Mesendoderm (in vitro differentiated cells): ENCODE measurements around the gene RCN2. TPM values are rescaled to one million over a fixed set of nuclear protein-coding genes. Genes with fewer than 3 reads are reported as not detected.
"Not testable (repeated sequence)": the region's sequence is repeated elsewhere in the genome, so short reads cannot be mapped to it uniquely, and the experiment has no call there.

Source experiments
- DNase-seq: peaks from one replicate; pipeline ENCODE4 v3.0.0; 2013
- H2AK5ac ChIP-seq: 2 replicates; pipeline ENCODE4 v1.6.1; 2013; ENCODE audit warnings: low read length, inconsistent platforms
- H2BK120ac ChIP-seq: 2 replicates; pipeline ENCODE4 v1.6.1; 2013; ENCODE audit warnings: low read depth, mild to moderate bottlenecking, low read length, moderate library complexity, mixed read lengths
- H2BK15ac ChIP-seq: replicated peaks from 2 replicates; pipeline ENCODE4 v1.6.1; 2013; ENCODE audit warnings: low read depth, mild to moderate bottlenecking, moderate library complexity
- H2BK5ac ChIP-seq: 2 replicates; pipeline ENCODE4 v1.6.1; 2013; ENCODE audit warnings: low read length, inconsistent platforms
- H3K18ac ChIP-seq: 2 replicates; pipeline ENCODE4 v1.6.1; 2013; ENCODE audit warnings: mild to moderate bottlenecking, low read length, mixed read lengths
- H3K23ac ChIP-seq: one replicate; pipeline ENCODE4 v1.6.1; 2013; ENCODE audit warnings: low read length
- H3K27ac ChIP-seq: 2 replicates; pipeline ENCODE4 v1.5.1; 2013; ENCODE audit warnings: low read depth, mild to moderate bottlenecking, inconsistent platforms, low read length, moderate library complexity
- H3K27me3 ChIP-seq: 2 replicates; pipeline ENCODE4 v1.6.1; 2013; ENCODE audit warnings: low read length, control low read depth, mild to moderate bottlenecking, inconsistent platforms; ENCODE audit not compliant: insufficient read depth, poor library complexity
- H3K36me3 ChIP-seq: 2 replicates; pipeline ENCODE4 v1.6.1; 2013; ENCODE audit warnings: low read length, inconsistent platforms; ENCODE audit not compliant: control insufficient read depth, insufficient read depth
- H3K4ac ChIP-seq: one replicate; pipeline ENCODE4 v1.6.1; 2013; ENCODE audit warnings: low read depth, mild to moderate bottlenecking, low read length, moderate library complexity
- H3K4me1 ChIP-seq: 2 replicates; pipeline ENCODE4 v1.6.1; 2013; ENCODE audit warnings: low read depth, low read length, inconsistent platforms; ENCODE audit not compliant: control insufficient read depth
- H3K4me2 ChIP-seq: 2 replicates; pipeline ENCODE4 v1.6.1; 2013; ENCODE audit warnings: low read length
- H3K4me3 ChIP-seq: 2 replicates; pipeline ENCODE4 v1.5.1; 2013; ENCODE audit warnings: mild to moderate bottlenecking, low read length
- H3K56ac ChIP-seq: one replicate; pipeline ENCODE4 v1.6.1; 2013; ENCODE audit warnings: low read length
- H3K79me1 ChIP-seq: 2 replicates; pipeline ENCODE4 v1.6.1; 2013; ENCODE audit warnings: low read length, inconsistent platforms
- H3K79me2 ChIP-seq: 2 replicates; pipeline ENCODE4 v1.6.1; 2013; ENCODE audit warnings: mild to moderate bottlenecking, low read length; ENCODE audit not compliant: control insufficient read depth, insufficient read depth
- H3K9ac ChIP-seq: 2 replicates; pipeline ENCODE4 v1.6.1; 2013; ENCODE audit warnings: low read length, inconsistent platforms
- H4K5ac ChIP-seq: one replicate; pipeline ENCODE4 v1.6.1; 2013; ENCODE audit warnings: low read length
- H4K8ac ChIP-seq: one replicate; pipeline ENCODE4 v1.6.1; 2013; ENCODE audit warnings: low read depth, mild to moderate bottlenecking, control low read depth, low read length, moderate library complexity
- WGBS: extraction: QIAGEN DNeasy Blood & Tissue Kit; methylation state at CpG from one replicate; pipeline ENCODE4 v1.1.7; 2013; ENCODE audit warnings: low lambda C conversion rate, missing lambda C conversion rate; ENCODE audit not compliant: insufficient coverage; ENCODE audit errors: extremely low coverage; 5-methylcytosine and 5-hydroxymethylcytosine counted together
- polyA plus RNA-seq, 2 experiments: library from polyadenylated mRNA; stranded (reverse); fragments of 200-250 nt; gene quantifications; one replicate each; pipeline ENCODE4 v1.2.3, GENCODE V29; 2013

Gene RCN2
- polyA plus RNA-seq (2013, experiment 1 of 2) = 122 TPM
- 122 TPM for polyA plus RNA-seq (2013, experiment 2 of 2)

GRCh38 chr15:76931397-76932134 is at the start of gene RCN2:
RCN2 (plus strand) TSS chr15:76931749; CDS start chr15:76931842, 93 bp downstream.
- Histone ChIP-seq H2BK120ac (no peak within 1 kb of the TSS), H3K4me3 (peak within 1 kb of the TSS; percentile 69), H2AK5ac (no peak within 1 kb of the TSS), H4K8ac (peak within 1 kb of the TSS; percentile 98), H3K18ac (peak within 1 kb of the TSS; percentile 76), H3K36me3 (peaks cover 6% of the 10 kb centered on the region), H3K4ac (peak within 1 kb of the TSS; percentile 74), H3K79me2 (peaks cover 8% of the 10 kb centered on the region), H3K79me1 (peaks cover 8% of the 10 kb centered on the region), H3K27me3 (no peaks in the 10 kb centered on the region), H2BK15ac (no peak within 1 kb of the TSS), H3K4me1 (no peaks in the 10 kb centered on the region), H3K27ac (peak within 1 kb of the TSS; percentile 74), H3K9ac (peak within 1 kb of the TSS; percentile 84), H4K5ac (peak within 1 kb of the TSS; percentile 63), H3K56ac (peak within 1 kb of the TSS; percentile 97), H2BK5ac (no peak within 1 kb of the TSS), H3K4me2 (peak within 1 kb of the TSS; percentile 84), H3K23ac (no peak within 1 kb of the TSS)
- WGBS = no CpG with 5 or more reads among the region's 96 CpGs
- DNase-seq = peak; percentile 97

- H4K8ac ChIP-seq = no peak overlapping the region
- H2AK5ac ChIP-seq = no peak overlapping the region
- no peak overlapping the region for H3K9ac ChIP-seq
- H3K27ac ChIP-seq = no peak overlapping the region
- H3K56ac ChIP-seq = no peak overlapping the region
- no peak overlapping the region for H2BK120ac ChIP-seq
- DNase-seq = no peak
- H3K4me3 ChIP-seq = no peak overlapping the region
- H3K27me3 ChIP-seq = no peaks in the 10 kb centered on the region
- no peaks in the 10 kb centered on the region for H3K79me1 ChIP-seq
- WGBS = no CpG with 5 or more reads among the region's 2 CpGs
- H2BK5ac ChIP-seq = no peak overlapping the region
- no peak overlapping the region for H2BK15ac ChIP-seq
- no peaks in the 10 kb centered on the region for H3K79me2 ChIP-seq
- H3K4me2 ChIP-seq = no peak overlapping the region
- H4K5ac ChIP-seq = no peak overlapping the region
- H3K18ac ChIP-seq = no peak overlapping the region
- H3K4ac ChIP-seq = no peak overlapping the region
- no peaks in the 10 kb centered on the region for H3K4me1 ChIP-seq
- H3K23ac ChIP-seq = no peak overlapping the region
- H3K36me3 ChIP-seq = no peaks in the 10 kb centered on the region
Observed at GRCh38 chr15:76885212-76885611, 46.3 kb upstream of the RCN2 start.

- H3K79me1 ChIP-seq, H3K9ac ChIP-seq, H3K79me2 ChIP-seq, H2AK5ac ChIP-seq, H3K18ac ChIP-seq, H3K27me3 ChIP-seq, H3K27ac ChIP-seq, H4K8ac ChIP-seq, H3K56ac ChIP-seq, H2BK5ac ChIP-seq, H2BK120ac ChIP-seq, H4K5ac ChIP-seq, H3K4me2 ChIP-seq, H3K4me1 ChIP-seq, H3K36me3 ChIP-seq, H3K4ac ChIP-seq, DNase-seq, H2BK15ac ChIP-seq, H3K23ac ChIP-seq, H3K4me3 ChIP-seq: not testable (repeated sequence)
- WGBS = no CpG with 5 or more reads among the region's 14 CpGs
Observed at GRCh38 chr15:76887280-76888141, 44.0 kb upstream of the RCN2 start.

GRCh38 chr15:76892836-76893235 is 38.7 kb upstream of the RCN2 start:
- not testable (repeated sequence) for H3K23ac ChIP-seq, H2AK5ac ChIP-seq, H3K27me3 ChIP-seq, H3K9ac ChIP-seq, H4K8ac ChIP-seq, H2BK15ac ChIP-seq, H3K79me2 ChIP-seq, H3K27ac ChIP-seq, H3K4ac ChIP-seq, H2BK5ac ChIP-seq, H3K36me3 ChIP-seq, H3K18ac ChIP-seq, H3K4me1 ChIP-seq, H2BK120ac ChIP-seq, H3K4me2 ChIP-seq, H4K5ac ChIP-seq, H3K79me1 ChIP-seq, H3K4me3 ChIP-seq, H3K56ac ChIP-seq, DNase-seq
- WGBS = no CpG with 5 or more reads among the region's 5 CpGs

GRCh38 chr15:76894174-76894573 is 37.4 kb upstream of the RCN2 start:
- H3K4me1 ChIP-seq = no peaks in the 10 kb centered on the region
- H4K8ac ChIP-seq = no peak overlapping the region
- no peaks in the 10 kb centered on the region for H3K79me2 ChIP-seq
- H3K18ac ChIP-seq = no peak overlapping the region
- H2BK120ac ChIP-seq = no peak overlapping the region
- H2AK5ac ChIP-seq = no peak overlapping the region
- H3K4me2 ChIP-seq = no peak overlapping the region
- no peaks in the 10 kb centered on the region for H3K27me3 ChIP-seq
- no peak overlapping the region for H3K4ac ChIP-seq
- WGBS = no CpG with 5 or more reads among the region's 2 CpGs
- H4K5ac ChIP-seq = no peak overlapping the region
- no peak overlapping the region for H3K9ac ChIP-seq
- H3K56ac ChIP-seq = no peak overlapping the region
- no peaks in the 10 kb centered on the region for H3K36me3 ChIP-seq
- no peaks in the 10 kb centered on the region for H3K79me1 ChIP-seq
- DNase-seq = no peak
- H3K4me3 ChIP-seq = no peak overlapping the region
- no peak overlapping the region for H2BK5ac ChIP-seq
- H3K23ac ChIP-seq = no peak overlapping the region
- no peak overlapping the region for H2BK15ac ChIP-seq
- H3K27ac ChIP-seq = no peak overlapping the region
